Sigmoid colon (tissue), 4 donors: ENCODE data around the gene APBA3.

ENCODE experiments used
- EP300 ChIP-seq, 4 donors: sonication (generic); formaldehyde crosslinking; IDR thresholded peaks; one replicate each; pipeline ENCODE4 v1.6.1; 2017; ENCODE audit warnings: antibody characterized with exemption in 4 of 4
- POLR2A ChIP-seq, 2 donors: fragments of 450-650 bp; IDR thresholded peaks; one replicate each; pipeline ENCODE4 v1.6.1; 2016; ENCODE audit warnings: antibody characterized with exemption in 2 of 2, mild to moderate bottlenecking in 2 of 2, moderate library complexity in 2 of 2
- POLR2AphosphoS5 ChIP-seq, 4 donors: sonication (generic); formaldehyde crosslinking; IDR thresholded peaks; one replicate each; pipeline ENCODE4 v1.6.1; 2017; ENCODE audit warnings: antibody characterized with exemption in 4 of 4
- TF ChIP-seq, protein P1 (sequence below), 4 experiments: fragments of 450-650 bp in 3 of 4; fragments of 200-600 bp in 1 of 4; IDR thresholded peaks; one replicate each; pipeline ENCODE4 v1.5.1; 2016 to 2019; ENCODE audit warnings: antibody characterized with exemption in 4 of 4, mild to moderate bottlenecking in 3 of 4, moderate library complexity in 2 of 4

DNA sequence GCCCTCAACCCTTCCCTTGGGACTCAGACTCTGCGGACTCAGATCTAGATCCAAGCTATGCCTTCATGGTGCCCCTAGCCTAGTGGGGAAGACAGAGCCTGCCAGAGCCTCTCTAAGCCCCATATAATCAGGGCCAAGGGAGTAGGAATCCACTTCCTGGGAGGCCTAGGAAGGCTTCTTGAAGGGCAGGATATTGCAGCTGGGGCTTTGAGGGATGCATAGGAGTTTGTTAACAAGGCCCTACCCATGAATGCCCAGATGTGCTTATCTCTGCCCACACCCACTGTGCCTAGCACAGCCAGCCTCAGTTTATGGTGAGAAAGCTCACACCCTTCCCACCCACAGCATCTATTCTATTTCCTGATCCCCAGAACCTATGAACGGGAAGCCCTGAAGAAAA is 11.3 kb downstream of the APBA3 start:
- no peak for TF ChIP-seq POLR2A (IDR thresholded peaks at IDR 0.05)
- TF ChIP-seq, protein P1, sequence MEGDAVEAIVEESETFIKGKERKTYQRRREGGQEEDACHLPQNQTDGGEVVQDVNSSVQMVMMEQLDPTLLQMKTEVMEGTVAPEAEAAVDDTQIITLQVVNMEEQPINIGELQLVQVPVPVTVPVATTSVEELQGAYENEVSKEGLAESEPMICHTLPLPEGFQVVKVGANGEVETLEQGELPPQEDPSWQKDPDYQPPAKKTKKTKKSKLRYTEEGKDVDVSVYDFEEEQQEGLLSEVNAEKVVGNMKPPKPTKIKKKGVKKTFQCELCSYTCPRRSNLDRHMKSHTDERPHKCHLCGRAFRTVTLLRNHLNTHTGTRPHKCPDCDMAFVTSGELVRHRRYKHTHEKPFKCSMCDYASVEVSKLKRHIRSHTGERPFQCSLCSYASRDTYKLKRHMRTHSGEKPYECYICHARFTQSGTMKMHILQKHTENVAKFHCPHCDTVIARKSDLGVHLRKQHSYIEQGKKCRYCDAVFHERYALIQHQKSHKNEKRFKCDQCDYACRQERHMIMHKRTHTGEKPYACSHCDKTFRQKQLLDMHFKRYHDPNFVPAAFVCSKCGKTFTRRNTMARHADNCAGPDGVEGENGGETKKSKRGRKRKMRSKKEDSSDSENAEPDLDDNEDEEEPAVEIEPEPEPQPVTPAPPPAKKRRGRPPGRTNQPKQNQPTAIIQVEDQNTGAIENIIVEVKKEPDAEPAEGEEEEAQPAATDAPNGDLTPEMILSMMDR (IDR thresholded peaks at IDR 0.05) = no peak
- no peak for TF ChIP-seq POLR2AphosphoS5 (IDR thresholded peaks at IDR 0.05)
- TF ChIP-seq EP300 (IDR thresholded peaks at IDR 0.05) = no peak
